Activated T-cell treated with anti-CD3 and anti-CD28 coated beads for 4 hours (primary cell): ENCODE data around the gene RPL13.

Experiments used
- DNase-seq: peaks from one replicate; pipeline ENCODE4 v3.0.0-alpha.2; 2020

Gene RPL13

DNA sequence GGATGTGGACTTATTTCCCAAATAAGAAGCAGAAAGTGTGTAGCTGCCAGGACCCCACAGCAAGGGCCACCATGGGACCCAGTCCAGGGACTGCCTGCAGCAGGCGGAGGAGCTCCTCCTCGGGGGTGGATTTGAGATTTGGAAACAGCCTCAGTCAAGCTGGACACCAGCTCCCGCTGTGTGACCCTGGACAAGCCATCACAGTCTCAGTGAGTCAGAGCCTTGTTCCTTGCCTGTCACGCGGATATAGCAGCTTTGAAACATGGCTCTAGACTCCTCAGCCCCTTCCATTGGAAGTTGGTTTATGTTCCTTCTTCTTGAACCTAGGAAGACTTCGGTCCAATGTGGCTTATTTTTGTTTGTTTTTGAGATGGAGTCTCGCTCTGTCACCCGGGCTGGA lies 40.5 kb downstream of the RPL13 start:
- DNase-seq, result no peak

- no peak for DNase-seq
Measured at GRCh38 chr16:89601906-89602272, 41.4 kb downstream of the RPL13 start.

- DNase-seq, result peak; percentile 65
Measured at GRCh38 chr16:89602273-89602951, 41.9 kb downstream of the RPL13 start.

DNA sequence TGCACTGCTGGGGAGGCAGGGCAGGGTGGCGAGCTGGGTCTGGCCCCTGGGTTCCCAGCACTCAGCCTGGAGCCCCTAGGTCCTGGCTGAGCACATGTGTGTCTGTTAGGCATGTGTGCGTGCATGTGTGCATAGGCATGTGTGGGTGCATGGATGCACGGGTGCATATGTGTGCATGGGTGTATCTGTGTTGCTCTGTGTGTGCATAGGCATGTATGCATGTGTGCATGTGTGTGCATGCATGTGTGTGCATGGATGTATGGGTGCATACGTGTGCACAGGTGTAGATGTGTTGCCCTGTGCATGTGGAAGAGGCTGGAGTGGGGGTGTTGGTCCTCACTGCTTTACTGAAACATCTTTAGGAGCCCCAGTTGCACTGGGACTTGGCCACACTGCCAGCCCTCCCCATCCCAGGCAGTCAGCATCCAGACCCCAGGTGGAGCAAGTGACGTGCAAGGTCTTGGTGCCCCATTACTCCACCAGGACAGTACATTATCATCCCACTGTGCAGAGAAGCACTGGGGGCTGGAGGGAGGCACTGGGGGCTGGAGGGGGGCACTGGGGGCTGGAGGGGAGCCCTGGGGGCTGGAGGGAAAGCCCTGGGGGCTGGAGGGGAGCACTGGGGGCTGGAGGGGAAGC lies 42.6 kb downstream of the RPL13 start:
- no peak for DNase-seq

GRCh38 chr16:89604764-89605163 lies 44.3 kb downstream of the RPL13 start:
- DNase-seq, result no peak

GRCh38 chr16:89605186-89605970 lies 44.9 kb downstream of the RPL13 start:
- DNase-seq, result no peak

DNA sequence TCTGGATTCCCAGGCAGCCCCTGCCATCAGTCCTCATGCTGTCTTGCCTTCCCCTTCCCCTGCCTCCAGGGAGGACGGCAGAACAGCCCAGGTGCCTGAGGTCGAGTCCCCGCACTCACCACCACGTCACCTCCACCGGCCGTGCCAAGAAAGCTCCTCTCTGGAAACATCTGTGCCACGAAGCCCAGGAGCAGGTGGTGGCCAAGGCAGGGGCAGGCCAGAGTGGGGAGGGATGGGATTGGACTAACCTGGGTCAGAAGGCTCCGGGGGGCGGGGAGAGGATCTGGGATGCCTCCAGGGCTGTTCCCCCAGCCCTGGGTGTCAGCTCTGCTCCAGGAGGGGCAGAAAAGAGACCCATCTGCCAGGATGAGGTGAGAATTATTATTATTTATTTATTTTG lies 45.5 kb downstream of the RPL13 start:
- no peak for DNase-seq

DNA sequence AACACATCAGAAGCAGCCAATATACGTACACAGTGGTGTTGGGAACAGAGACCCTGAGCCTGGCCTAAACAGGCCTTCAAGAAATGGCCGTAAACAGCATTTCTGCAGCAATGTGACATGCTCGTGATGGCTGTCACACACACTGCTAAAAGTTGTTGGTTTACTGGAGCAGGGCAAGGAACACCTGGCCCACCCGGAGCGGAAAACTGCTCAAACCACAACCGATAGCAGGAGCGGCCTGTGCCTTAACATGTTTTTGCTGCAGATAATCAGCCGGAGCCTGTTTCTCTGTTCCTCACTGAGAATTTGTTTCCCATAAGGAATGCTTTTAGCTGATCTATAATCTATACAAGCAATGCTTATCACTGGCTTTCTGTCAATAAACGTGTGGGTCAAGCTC lies 47.0 kb downstream of the RPL13 start:
- DNase-seq, result no peak

GRCh38 chr16:89607937-89608740 lies 47.7 kb downstream of the RPL13 start:
- DNase-seq, result no peak

- DNase-seq, result no peak
Measured at GRCh38 chr16:89610108-89610453, 49.6 kb downstream of the RPL13 start.

GRCh38 chr16:89612415-89613166 lies 52.1 kb downstream of the RPL13 start:
- no peak for DNase-seq

- no peak for DNase-seq
Measured at GRCh38 chr16:89613231-89613953, 52.9 kb downstream of the RPL13 start, which contains the start of gene DPEP1. DPEP1 (plus strand) TSS chr16:89613642; CDS start chr16:89630411, 16,769 bp downstream.

GRCh38 chr16:89613954-89614459 lies 53.5 kb downstream of the RPL13 start:
- no peak for DNase-seq
